H9 (cell line): ENCODE results near the gene SPECC1. TPM values are rescaled to one million over a fixed set of nuclear protein-coding genes. Genes with fewer than 3 reads are reported as not detected.
"Not testable (repeated sequence)": the region's sequence is repeated elsewhere in the genome, so short reads cannot be mapped to it uniquely, and the experiment has no call there.

Experiments
- DNase-seq: peaks from one replicate; pipeline ENCODE4 v3.0.0-alpha.2; 2017
- H2AFZ ChIP-seq: one replicate; pipeline ENCODE4 v1.6.1; 2013; ENCODE audit warnings: mild to moderate bottlenecking, low read length, control low read depth, moderate library complexity
- H2AK5ac ChIP-seq: 2 replicates; pipeline ENCODE4 v1.6.1; 2013; ENCODE audit warnings: low read length, control low read depth, mixed read lengths; ENCODE audit not compliant: insufficient read length
- H2BK120ac ChIP-seq: one replicate; pipeline ENCODE4 v1.6.1; 2013; ENCODE audit warnings: low read depth, mild to moderate bottlenecking, low read length, control low read depth, inconsistent platforms; ENCODE audit not compliant: poor library complexity, severe bottlenecking
- H2BK12ac ChIP-seq: 2 replicates; pipeline ENCODE4 v1.6.1; 2013; ENCODE audit warnings: low read length, control low read depth, mixed read lengths, low read depth; ENCODE audit not compliant: insufficient read length
- H2BK15ac ChIP-seq: 2 replicates; pipeline ENCODE4 v1.6.1; 2013; ENCODE audit warnings: low read depth, low read length, control low read depth
- H2BK20ac ChIP-seq: one replicate; pipeline ENCODE4 v1.6.1; 2013; ENCODE audit warnings: low read depth, mild to moderate bottlenecking, low read length, control low read depth, inconsistent platforms; ENCODE audit not compliant: poor library complexity, severe bottlenecking
- H2BK5ac ChIP-seq: 2 replicates; pipeline ENCODE4 v1.6.1; 2013; ENCODE audit warnings: low read length, control low read depth, mixed read lengths; ENCODE audit not compliant: insufficient read length
- H3K14ac ChIP-seq: 2 replicates; pipeline ENCODE4 v1.6.1; 2013; ENCODE audit warnings: low read length, control low read depth; ENCODE audit not compliant: insufficient read depth
- H3K18ac ChIP-seq: 2 replicates; pipeline ENCODE4 v1.6.1; 2013; ENCODE audit warnings: low read depth, mild to moderate bottlenecking, mixed read lengths, low read length, control low read depth; ENCODE audit not compliant: insufficient read length
- H3K23ac ChIP-seq: 2 replicates; pipeline ENCODE4 v1.6.1; 2013; ENCODE audit warnings: low read length, control low read depth, mixed read lengths, low read depth; ENCODE audit not compliant: insufficient read length
- H3K23me2 ChIP-seq: 2 replicates; pipeline ENCODE4 v1.6.1; 2013; ENCODE audit warnings: low read depth, mild to moderate bottlenecking, mixed read lengths, low read length, control low read depth; ENCODE audit not compliant: insufficient read length, poor library complexity, severe bottlenecking
- H3K27ac ChIP-seq: 2 replicates; pipeline ENCODE4 v1.5.1; 2013; ENCODE audit warnings: low read length, control low read depth, mixed read lengths, low read depth; ENCODE audit not compliant: insufficient read length
- H3K27me3 ChIP-seq: 2 replicates; pipeline ENCODE4 v1.6.1; 2013; ENCODE audit warnings: low read length, control low read depth, inconsistent platforms; ENCODE audit not compliant: insufficient read depth
- H3K4ac ChIP-seq: 2 replicates; pipeline ENCODE4 v1.6.1; 2013; ENCODE audit warnings: low read depth, mild to moderate bottlenecking, control low read depth, inconsistent platforms, low read length, moderate library complexity
- H3K4me1 ChIP-seq: 2 replicates; pipeline ENCODE4 v1.6.1; 2013; ENCODE audit warnings: low read length, control low read depth, inconsistent platforms; ENCODE audit not compliant: insufficient read depth
- H3K4me2 ChIP-seq: 2 replicates; pipeline ENCODE4 v1.6.1; 2013; ENCODE audit warnings: low read length, control low read depth, mixed read lengths; ENCODE audit not compliant: insufficient read length, insufficient read depth
- H3K56ac ChIP-seq: 2 replicates; pipeline ENCODE4 v1.6.1; 2013; ENCODE audit warnings: low read depth, mild to moderate bottlenecking, mixed read lengths, low read length, control low read depth; ENCODE audit not compliant: insufficient read length
- H3K79me1 ChIP-seq: 2 replicates; pipeline ENCODE4 v1.6.1; 2013; ENCODE audit warnings: low read depth, mild to moderate bottlenecking, moderate library complexity, low read length, control low read depth, inconsistent platforms; ENCODE audit not compliant: insufficient read depth, poor library complexity, severe bottlenecking
- H3K79me2 ChIP-seq: 2 replicates; pipeline ENCODE4 v1.6.1; 2013; ENCODE audit warnings: low read length, control low read depth, inconsistent platforms; ENCODE audit not compliant: insufficient read depth
- H3K9ac ChIP-seq: 2 replicates; pipeline ENCODE4 v1.6.1; 2013; ENCODE audit warnings: low read length, control low read depth, mixed read lengths; ENCODE audit not compliant: insufficient read length; ENCODE audit errors: extremely low read depth
- H3K9me3 ChIP-seq: one replicate; pipeline ENCODE4 v1.6.1; 2013; ENCODE audit warnings: low read depth, low read length, inconsistent platforms; ENCODE audit not compliant: control insufficient read depth
- H3T11ph ChIP-seq: one replicate; pipeline ENCODE4 v1.6.1; 2013; ENCODE audit warnings: mild to moderate bottlenecking, low read length, control low read depth, inconsistent platforms
- H4K20me1 ChIP-seq: one replicate; pipeline ENCODE4 v1.6.1; 2013; ENCODE audit not compliant: control insufficient read depth, insufficient read length, insufficient read depth
- H4K5ac ChIP-seq: 2 replicates; pipeline ENCODE4 v1.6.1; 2013; ENCODE audit warnings: low read depth, mild to moderate bottlenecking, mixed read lengths, low read length, control low read depth; ENCODE audit not compliant: insufficient read length
- H4K8ac ChIP-seq: replicated peaks from 2 replicates; pipeline ENCODE4 v1.6.1; 2013; ENCODE audit warnings: low read length, control low read depth, mixed read lengths, low read depth; ENCODE audit not compliant: insufficient read length
- H4K91ac ChIP-seq: 2 replicates; pipeline ENCODE4 v1.6.1; 2013; ENCODE audit warnings: low read depth, mild to moderate bottlenecking, moderate library complexity, mixed read lengths, low read length, control low read depth; ENCODE audit not compliant: insufficient read length
- H3K27ac Mint-ChIP-seq, 3 experiments: 2 replicates in 2 of 3; 3 replicates in 1 of 3; pipeline ENCODE4 v1.8.0; 2020 to 2021; ENCODE audit warnings: mixed read lengths in 3 of 3, mild to moderate bottlenecking in 1 of 3, moderate library complexity in 1 of 3
- H3K27me3 Mint-ChIP-seq: 2 replicates; pipeline ENCODE4 v1.8.0; 2021; ENCODE audit warnings: low read depth, mild to moderate bottlenecking, moderate library complexity, mixed read lengths
- H3K36me3 Mint-ChIP-seq, 3 experiments: 2 replicates in 2 of 3; 3 replicates in 1 of 3; pipeline ENCODE4 v1.8.0; 2020 to 2021; ENCODE audit warnings: low read depth in 3 of 3, mixed read lengths in 3 of 3; ENCODE audit not compliant: insufficient read depth in 1 of 3
- H3K4me1 Mint-ChIP-seq, 2 experiments: 2 replicates each; pipeline ENCODE4 v1.8.0; 2020; ENCODE audit warnings: mixed read lengths in 2 of 2
- H3K4me3 Mint-ChIP-seq, 2 experiments: 2 replicates in 1 of 2; 3 replicates in 1 of 2; pipeline ENCODE4 v1.8.0; 2020 to 2021; ENCODE audit warnings: mild to moderate bottlenecking in 2 of 2, mixed read lengths in 2 of 2, moderate library complexity in 1 of 2
- H3K9me3 Mint-ChIP-seq, 2 experiments: 2 replicates in 1 of 2; 3 replicates in 1 of 2; pipeline ENCODE4 v1.8.0; 2020; ENCODE audit warnings: mild to moderate bottlenecking in 2 of 2, mixed read lengths in 2 of 2, moderate library complexity in 1 of 2
- whole genome bisulfite sequencing: extraction: QIAGEN DNeasy Blood & Tissue Kit; methylation state at CpG from one replicate; pipeline ENCODE4 v1.1.7; 2013; ENCODE audit warnings: missing lambda C conversion rate, low lambda C conversion rate, mixed read lengths; ENCODE audit not compliant: insufficient read length; ENCODE audit errors: extremely low coverage; 5-methylcytosine and 5-hydroxymethylcytosine counted together
- total RNA-seq: library from RNA; stranded (reverse); gene quantifications from 2 replicates; pipeline ENCODE4 v1.2.1, GENCODE V29; 2021
- TF ChIP-seq, protein P1 (sequence below): fragments of 200-600 bp; sonication (generic); conservative IDR thresholded peaks from 3 replicates; pipeline ENCODE4 v1.8.0; 2021; ENCODE audit warnings: antibody characterized with exemption, mild to moderate bottlenecking

SPECC1 gene
- total RNA-seq, 1 experiment from 2014 or later = 65.7 TPM

GRCh38 chr17:20012017-20012536, 2.9 kb downstream of the SPECC1 start:
- peaks cover 6% of the 10 kb centered on the region for H3K23me2 ChIP-seq

GRCh38 chr17:20016475-20016992, 7.4 kb downstream of the SPECC1 start:
- not testable (repeated sequence) for H3K4me2 ChIP-seq, H3K23ac ChIP-seq, H3T11ph ChIP-seq, H3K18ac ChIP-seq, H3K27me3 Mint-ChIP-seq, H3K79me2 ChIP-seq, H2BK15ac ChIP-seq, H3K9me3 Mint-ChIP-seq, H2AFZ ChIP-seq, H3K79me1 ChIP-seq, H4K8ac ChIP-seq, H3K56ac ChIP-seq, H3K23me2 ChIP-seq, H3K27ac Mint-ChIP-seq, H3K4me1 Mint-ChIP-seq, H3K27me3 ChIP-seq, H3K9ac ChIP-seq, H2AK5ac ChIP-seq, H3K27ac ChIP-seq, H3K4me3 Mint-ChIP-seq, H4K5ac ChIP-seq, H2BK120ac ChIP-seq, H3K4ac ChIP-seq, H3K36me3 Mint-ChIP-seq, H3K14ac ChIP-seq, H3K9me3 ChIP-seq, H4K20me1 ChIP-seq, H3K4me1 ChIP-seq, H4K91ac ChIP-seq, H2BK5ac ChIP-seq, H2BK12ac ChIP-seq, H2BK20ac ChIP-seq
- peak; percentile 42 for DNase-seq
- no CpG with 5 or more reads among the region's 32 CpGs for WGBS

More at GRCh38 chr17:20012017-20012536, 2.9 kb downstream of the SPECC1 start:
- Mint-ChIP-seq H3K4me1 (peaks cover 11 to 16% of the 10 kb centered on the region in 2 experiments), H3K9me3 (no peaks in the 10 kb centered on the region; a peak in 2 of 5 replicates), H3K4me3 (no peak overlapping the region), H3K27ac (no peak overlapping the region), H3K27me3 (peaks cover 31% of the 10 kb centered on the region), H3K36me3 (peaks cover 0 to 3% (median 2%) of the 10 kb centered on the region in 3 experiments; a peak in 3 of 7 replicates)
- Histone ChIP-seq H3K14ac (no peak overlapping the region), H3K23ac (no peak overlapping the region), H3K27ac (no peak overlapping the region), H2BK12ac (no peak overlapping the region), H3K9me3 (no peaks in the 10 kb centered on the region), H2BK20ac (no peak overlapping the region), H2BK15ac (no peak overlapping the region), H4K20me1 (no peaks in the 10 kb centered on the region), H2AK5ac (no peak overlapping the region), H2BK120ac (no peak overlapping the region), H3K4me1 (no peaks in the 10 kb centered on the region), H3K27me3 (no peaks in the 10 kb centered on the region), H4K5ac (no peak overlapping the region), H3K4ac (no peak overlapping the region), H4K8ac (no peak overlapping the region), H3T11ph (no peak overlapping the region), H3K79me2 (no peaks in the 10 kb centered on the region), H3K9ac (no peak overlapping the region), H4K91ac (no peak overlapping the region), H3K56ac (no peak overlapping the region), H3K79me1 (no peaks in the 10 kb centered on the region), H3K4me2 (no peak overlapping the region), H2BK5ac (no peak overlapping the region), H2AFZ (no peak overlapping the region), H3K18ac (no peak overlapping the region)
- WGBS = no CpG with 5 or more reads among the region's 2 CpGs
- DNase-seq = no peak
- TF ChIP-seq, protein P1, sequence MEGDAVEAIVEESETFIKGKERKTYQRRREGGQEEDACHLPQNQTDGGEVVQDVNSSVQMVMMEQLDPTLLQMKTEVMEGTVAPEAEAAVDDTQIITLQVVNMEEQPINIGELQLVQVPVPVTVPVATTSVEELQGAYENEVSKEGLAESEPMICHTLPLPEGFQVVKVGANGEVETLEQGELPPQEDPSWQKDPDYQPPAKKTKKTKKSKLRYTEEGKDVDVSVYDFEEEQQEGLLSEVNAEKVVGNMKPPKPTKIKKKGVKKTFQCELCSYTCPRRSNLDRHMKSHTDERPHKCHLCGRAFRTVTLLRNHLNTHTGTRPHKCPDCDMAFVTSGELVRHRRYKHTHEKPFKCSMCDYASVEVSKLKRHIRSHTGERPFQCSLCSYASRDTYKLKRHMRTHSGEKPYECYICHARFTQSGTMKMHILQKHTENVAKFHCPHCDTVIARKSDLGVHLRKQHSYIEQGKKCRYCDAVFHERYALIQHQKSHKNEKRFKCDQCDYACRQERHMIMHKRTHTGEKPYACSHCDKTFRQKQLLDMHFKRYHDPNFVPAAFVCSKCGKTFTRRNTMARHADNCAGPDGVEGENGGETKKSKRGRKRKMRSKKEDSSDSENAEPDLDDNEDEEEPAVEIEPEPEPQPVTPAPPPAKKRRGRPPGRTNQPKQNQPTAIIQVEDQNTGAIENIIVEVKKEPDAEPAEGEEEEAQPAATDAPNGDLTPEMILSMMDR = no peak
